Activated CD4-positive, alpha-beta T cell treated with anti-CD3 and anti-CD28 coated beads for 36 hours (primary cell): Measurements from ENCODE around the gene PAX3. TPM values are rescaled to one million over a fixed set of nuclear protein-coding genes. Genes with fewer than 3 reads are reported as not detected.

ENCODE experiments used
- ATAC-seq: fragments of 200-7000 bp; cut with Tn5 transposase; one replicate; pipeline ENCODE4 v1.10.0; 2021; ENCODE audit warnings: mild to moderate bottlenecking, moderate library complexity
- CTCF ChIA-PET: fragments of 350-600 bp; sonication (Branson Sonifier 250); formaldehyde crosslinking; loops from one replicate; lab custom pipeline; 2021; ENCODE audit warnings: antibody characterized with exemption; lab: Charles Lee
- POLR2A ChIA-PET: fragments of 350-600 bp; sonication (Branson Sonifier 250); formaldehyde crosslinking; loops from one replicate; lab custom pipeline; 2021; ENCODE audit warnings: antibody characterized with exemption, inconsistent platforms; lab: Charles Lee
- DNase-seq: peaks from one replicate; pipeline ENCODE4 v3.0.0-alpha.2; 2020
- H3K27ac Mint-ChIP-seq: one replicate; pipeline ENCODE4 v1.8.0; 2021; ENCODE audit warnings: mixed read lengths
- H3K27me3 Mint-ChIP-seq: one replicate; pipeline ENCODE4 v1.8.0; 2021; ENCODE audit warnings: mixed read lengths
- H3K36me3 Mint-ChIP-seq: one replicate; pipeline ENCODE4 v1.8.0; 2021; ENCODE audit warnings: low read depth, mixed read lengths
- H3K4me1 Mint-ChIP-seq: one replicate; pipeline ENCODE4 v1.8.0; 2021; ENCODE audit warnings: mixed read lengths
- H3K4me3 Mint-ChIP-seq: one replicate; pipeline ENCODE4 v1.8.0; 2021; ENCODE audit warnings: mild to moderate bottlenecking, moderate library complexity, mixed read lengths
- H3K9me3 Mint-ChIP-seq: one replicate; pipeline ENCODE4 v1.8.0; 2021; ENCODE audit warnings: low read depth, mixed read lengths
- intact Hi-C, 2 experiments: fragments of 100-400 bp; cut with DNase I in 1 of 2; cut with micrococcal nuclease in 1 of 2; formaldehyde crosslinking; loops; one replicate each; pipeline versions ENCODE4 v1.14.2 to v1.15.1; 2022 to 2024; cut with DNase I, micrococcal nuclease
- total RNA-seq, 2 experiments: library from RNA; stranded (reverse); gene quantifications; one replicate each; pipeline ENCODE4 v1.2.3, GENCODE V29; 2021

PAX3 gene
- total RNA-seq, 2 experiments from 2014 or later = not detected

DNA sequence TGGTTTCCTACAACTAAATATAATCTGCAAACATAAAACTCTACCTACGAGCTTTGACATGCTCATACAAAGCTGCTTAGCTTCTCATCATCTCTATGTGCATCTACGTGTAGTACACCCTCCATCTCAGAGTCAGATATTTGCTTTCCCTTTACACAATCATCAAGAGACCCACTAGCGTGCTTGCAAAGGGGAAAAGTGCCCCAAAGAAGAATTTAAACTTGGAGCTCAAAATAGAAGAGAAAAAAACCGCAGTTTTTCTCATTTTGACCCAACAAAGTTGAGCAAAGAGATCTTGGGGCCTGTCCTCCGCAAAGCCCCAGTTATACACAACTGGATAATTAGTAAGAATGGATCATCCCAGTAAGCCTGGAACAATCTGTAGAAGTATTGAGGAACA, 104.1 kb downstream of the PAX3 start:
- no peaks in the 10 kb centered on the region for H3K36me3 Mint-ChIP-seq
- H3K9me3 Mint-ChIP-seq = no peaks in the 10 kb centered on the region
- ATAC-seq = no peak
- intact Hi-C loops = no loop called here
- DNase-seq = no peak
- peaks cover 4% of the 10 kb centered on the region for H3K27me3 Mint-ChIP-seq
- CTCF ChIA-PET = no interaction called here
- no peaks in the 10 kb centered on the region for H3K4me1 Mint-ChIP-seq
- no peak overlapping the region for H3K27ac Mint-ChIP-seq
- H3K4me3 Mint-ChIP-seq = no peak overlapping the region
- POLR2A ChIA-PET = no interaction called here

DNA sequence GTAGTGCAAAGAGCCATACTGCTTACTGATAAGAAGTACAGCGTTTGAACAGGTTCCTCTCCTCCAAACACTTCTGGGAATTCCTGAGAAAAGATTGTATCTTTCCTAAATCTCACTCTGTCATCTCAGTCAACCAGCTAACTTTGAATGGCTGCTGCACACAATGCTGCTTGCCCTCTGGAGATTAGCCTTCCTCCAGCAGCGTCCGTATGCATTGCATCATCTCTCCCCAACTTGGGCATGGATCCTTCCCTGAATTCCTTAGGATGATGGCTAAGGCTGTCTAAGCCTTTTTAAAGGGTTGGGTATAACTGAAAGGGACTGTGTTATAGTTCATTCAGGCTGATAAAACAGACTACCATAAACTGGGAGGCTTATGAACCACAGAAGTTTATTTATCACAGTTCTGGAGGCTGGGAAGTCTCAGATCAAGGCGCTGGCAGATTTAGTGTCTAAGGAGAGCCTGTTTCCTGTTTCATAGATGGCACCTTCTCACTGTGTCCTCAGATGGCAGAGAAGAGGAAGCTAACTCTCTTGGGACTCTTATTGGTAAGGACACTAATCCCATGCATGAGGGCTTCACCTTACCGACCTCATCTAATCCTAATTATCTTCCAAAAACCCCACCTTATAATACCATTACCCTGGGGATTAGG, 105.3 kb downstream of the PAX3 start:
- Mint-ChIP-seq H3K9me3 (no peaks in the 10 kb centered on the region), H3K27ac (no peak overlapping the region), H3K36me3 (no peaks in the 10 kb centered on the region), H3K27me3 (peaks cover 4% of the 10 kb centered on the region), H3K4me1 (no peaks in the 10 kb centered on the region), H3K4me3 (no peak overlapping the region)
- DNase-seq (no peak), ATAC-seq (no peak)
- ChIA-PET POLR2A (no interaction called here), CTCF (no interaction called here)
- intact Hi-C loops = no loop called here

DNA sequence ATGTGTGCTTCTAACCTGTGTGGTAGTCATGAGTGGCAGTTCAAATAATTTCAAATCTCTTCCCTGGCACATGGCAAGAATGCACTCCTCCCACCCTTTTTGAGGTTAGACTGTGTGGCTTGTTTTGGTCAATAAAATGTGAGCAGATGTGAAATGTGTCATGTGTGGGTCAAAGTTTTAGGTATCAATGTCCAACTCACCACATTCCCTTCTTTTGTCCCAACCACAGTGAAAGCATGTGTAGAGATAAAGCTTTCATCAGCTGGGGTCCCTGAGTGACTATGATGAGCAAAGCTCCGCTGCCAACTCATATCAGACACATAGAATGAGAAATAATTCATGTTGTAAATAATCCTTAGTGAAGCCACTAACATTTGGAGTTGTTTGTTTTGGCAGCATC, 118.2 kb downstream of the PAX3 start:
- Mint-ChIP-seq H3K27me3 (peaks cover 1% of the 10 kb centered on the region), H3K4me1 (no peaks in the 10 kb centered on the region), H3K36me3 (no peaks in the 10 kb centered on the region), H3K4me3 (no peak overlapping the region), H3K9me3 (no peaks in the 10 kb centered on the region), H3K27ac (no peak overlapping the region)
- intact Hi-C loops = no loop called here
- DNase-seq = no peak
- CTCF ChIA-PET = no interaction called here
- ATAC-seq = no peak
- POLR2A ChIA-PET = no interaction called here

DNA sequence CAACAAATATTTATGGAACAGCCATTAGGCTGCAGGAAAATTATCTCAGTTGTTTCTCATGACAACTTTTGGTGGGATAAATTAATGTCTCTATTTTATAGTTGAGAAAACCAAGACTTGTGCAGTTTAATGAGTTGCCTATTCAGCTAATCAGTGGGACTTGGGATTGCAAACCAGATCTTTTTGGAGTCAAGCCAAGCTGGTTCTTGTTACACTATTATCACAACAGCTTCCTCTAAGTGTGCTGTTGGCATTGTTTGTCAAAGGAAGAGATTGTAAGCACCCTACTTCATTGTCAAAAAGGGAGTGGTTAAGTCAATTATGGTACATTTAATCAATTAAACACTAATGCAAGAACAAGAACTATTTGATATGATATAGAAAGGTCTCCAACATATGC, 119.2 kb downstream of the PAX3 start:
- Mint-ChIP-seq H3K27me3 (peaks cover 2% of the 10 kb centered on the region), H3K36me3 (no peaks in the 10 kb centered on the region), H3K27ac (no peak overlapping the region), H3K4me1 (no peaks in the 10 kb centered on the region), H3K9me3 (no peaks in the 10 kb centered on the region), H3K4me3 (no peak overlapping the region)
- ChIA-PET CTCF (no interaction called here), POLR2A (no interaction called here)
- no peak for ATAC-seq
- no peak for DNase-seq
- intact Hi-C loops = no loop called here

DNA sequence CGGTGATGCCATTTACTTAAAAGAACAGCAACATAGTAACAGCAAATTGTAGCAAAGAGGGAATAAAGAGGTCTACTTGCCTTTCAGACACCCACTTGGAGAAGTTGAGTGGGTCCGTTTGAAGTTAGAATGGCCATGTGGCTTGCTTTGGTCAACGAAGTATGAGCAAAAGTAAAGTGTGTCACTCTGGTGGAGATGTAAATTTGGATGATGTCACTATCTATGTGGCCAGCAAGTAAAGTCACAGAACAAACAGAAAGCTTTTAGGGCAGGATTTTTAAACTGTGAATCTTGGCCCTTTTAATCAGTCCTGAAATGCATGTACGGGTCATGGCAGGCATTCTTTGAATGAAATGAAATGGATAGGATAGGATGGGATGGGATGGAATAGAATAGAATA, 120.3 kb downstream of the PAX3 start:
- no peak for ATAC-seq
- Mint-ChIP-seq H3K4me1 (no peaks in the 10 kb centered on the region), H3K36me3 (no peaks in the 10 kb centered on the region), H3K9me3 (no peaks in the 10 kb centered on the region), H3K27ac (no peak overlapping the region), H3K27me3 (peaks cover 2% of the 10 kb centered on the region), H3K4me3 (no peak overlapping the region)
- intact Hi-C loops = no loop called here
- ChIA-PET CTCF (no interaction called here), POLR2A (no interaction called here)
- no peak for DNase-seq

DNA sequence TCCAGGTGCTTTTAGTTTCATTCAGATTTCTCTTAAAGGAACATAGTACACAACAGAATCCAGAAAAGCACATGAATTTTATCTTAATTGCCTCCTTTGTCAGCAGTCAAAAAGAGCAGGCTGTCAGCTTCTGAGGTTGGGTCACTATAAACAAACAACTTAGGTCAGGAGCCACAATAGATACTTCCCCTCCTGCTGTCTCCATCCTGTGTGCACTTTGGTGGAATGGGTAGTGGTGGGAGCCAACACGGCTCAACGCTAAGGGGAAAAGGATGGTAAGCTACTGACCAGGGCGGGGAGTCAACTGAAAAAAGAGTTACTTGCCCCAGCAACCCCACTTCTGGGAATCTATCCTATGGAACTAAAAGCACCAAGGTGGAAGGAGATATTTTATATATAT, 121.9 kb downstream of the PAX3 start:
- Mint-ChIP-seq H3K4me3 (no peak overlapping the region), H3K27ac (no peak overlapping the region), H3K4me1 (no peaks in the 10 kb centered on the region), H3K9me3 (no peaks in the 10 kb centered on the region), H3K27me3 (peaks cover 2% of the 10 kb centered on the region), H3K36me3 (no peaks in the 10 kb centered on the region)
- DNase-seq (no peak), ATAC-seq (no peak)
- ChIA-PET CTCF (no interaction called here), POLR2A (no interaction called here)
- intact Hi-C loops = no loop called here

DNA sequence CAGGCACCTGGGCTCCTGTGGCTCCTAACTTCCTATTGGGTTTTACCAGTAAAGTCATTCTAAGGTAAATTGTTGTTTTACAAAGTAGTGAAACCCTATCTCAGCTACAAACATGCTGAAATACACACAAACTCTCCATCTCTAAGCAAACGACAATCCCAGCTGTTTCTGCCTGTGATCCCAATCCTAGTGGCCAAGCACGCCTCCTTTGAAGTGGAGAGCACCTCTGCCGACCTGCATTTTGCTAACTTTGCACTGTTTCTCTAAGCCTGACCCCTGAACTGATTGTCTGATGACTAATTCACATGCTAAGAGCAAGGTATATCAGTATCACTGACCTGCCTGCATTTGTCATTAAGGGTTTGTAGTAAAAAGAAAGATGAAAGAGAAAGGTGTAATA, 124.3 kb downstream of the PAX3 start:
- Mint-ChIP-seq H3K36me3 (no peaks in the 10 kb centered on the region), H3K27me3 (peaks cover 2% of the 10 kb centered on the region), H3K4me3 (no peak overlapping the region), H3K4me1 (no peaks in the 10 kb centered on the region), H3K9me3 (no peaks in the 10 kb centered on the region), H3K27ac (no peak overlapping the region)
- ChIA-PET CTCF (interaction anchor here (0.6 kb wide), 1 partner anchor 201 kb away, joined by 3 read pairs; no protein-coding TSS in a partner anchor), POLR2A (no interaction called here)
- intact Hi-C loops = no loop called here
- no peak for ATAC-seq
- no peak for DNase-seq

DNA sequence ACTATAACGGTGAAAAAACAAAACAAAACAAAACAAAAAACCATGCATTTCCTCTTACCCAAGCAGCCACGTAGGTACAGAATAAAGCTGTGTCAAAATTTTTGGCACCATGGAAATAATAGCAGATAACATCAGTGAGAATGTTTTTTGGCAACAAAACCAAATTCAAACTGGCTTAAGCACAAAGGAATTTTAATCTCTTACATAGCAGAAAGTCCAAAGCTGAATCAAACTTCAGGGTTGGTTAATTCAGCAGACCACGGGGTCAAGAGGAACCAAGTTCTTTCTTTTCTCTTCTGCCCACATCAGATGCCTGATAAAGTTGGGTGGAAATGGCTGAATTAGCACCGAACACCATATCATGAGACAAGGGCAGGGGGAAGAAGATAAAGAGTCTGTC, 129.5 kb downstream of the PAX3 start:
- no peaks in the 10 kb centered on the region for H3K36me3 Mint-ChIP-seq
- no peak overlapping the region for H3K27ac Mint-ChIP-seq
- no peak overlapping the region for H3K4me3 Mint-ChIP-seq
- no peaks in the 10 kb centered on the region for H3K9me3 Mint-ChIP-seq
- DNase-seq (no peak), ATAC-seq (no peak)
- H3K27me3 Mint-ChIP-seq = peaks cover 3% of the 10 kb centered on the region
- H3K4me1 Mint-ChIP-seq = no peaks in the 10 kb centered on the region
- ChIA-PET CTCF (interaction anchor here (0.6 kb wide), 1 partner anchor 1261 kb away, joined by 3 read pairs; no protein-coding TSS in a partner anchor), POLR2A (no interaction called here)
- intact Hi-C loops = no loop called here

DNA sequence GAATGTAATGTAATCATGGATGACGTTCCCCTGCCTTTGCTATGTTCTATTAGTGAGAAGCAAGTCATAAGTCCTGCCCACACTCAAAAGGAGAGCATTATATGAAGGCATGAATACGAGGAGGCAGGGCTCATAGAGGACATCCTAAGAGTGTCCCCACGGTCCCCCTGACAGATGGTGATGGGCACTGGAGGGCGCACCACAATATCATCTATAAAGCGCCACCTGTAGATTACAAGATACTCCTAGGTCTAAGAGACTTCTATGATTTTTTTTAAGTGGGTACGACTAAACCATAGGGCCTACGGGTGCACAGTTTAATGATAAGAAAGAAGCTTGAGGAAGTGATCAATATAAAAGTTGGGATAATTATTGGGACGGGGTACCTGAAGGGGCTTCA, 131.0 kb downstream of the PAX3 start:
- ATAC-seq (no peak), DNase-seq (no peak)
- no peak overlapping the region for H3K4me3 Mint-ChIP-seq
- ChIA-PET CTCF (no interaction called here), POLR2A (no interaction called here)
- H3K27ac Mint-ChIP-seq = no peak overlapping the region
- H3K36me3 Mint-ChIP-seq = no peaks in the 10 kb centered on the region
- no peaks in the 10 kb centered on the region for H3K9me3 Mint-ChIP-seq
- no peaks in the 10 kb centered on the region for H3K4me1 Mint-ChIP-seq
- intact Hi-C loops = no loop called here
- peaks cover 3% of the 10 kb centered on the region for H3K27me3 Mint-ChIP-seq

DNA sequence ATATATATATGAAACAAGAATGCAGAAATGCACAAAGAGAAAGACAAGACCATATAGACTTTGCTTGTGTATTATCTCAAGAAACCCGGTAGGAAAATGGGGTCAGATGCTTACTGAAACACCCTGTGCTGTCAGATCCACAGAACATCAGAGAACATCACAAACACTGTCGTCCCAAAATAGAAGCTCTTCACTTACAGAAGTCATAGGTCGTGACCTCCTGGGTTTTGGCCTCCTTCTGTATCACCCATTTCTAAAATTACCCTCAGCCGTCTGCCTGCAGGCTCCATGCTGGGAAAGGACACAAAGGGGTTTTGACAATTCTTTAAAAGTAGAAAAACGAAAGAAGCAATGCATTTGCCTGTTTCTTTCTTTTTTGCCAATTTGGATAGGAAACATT, 137.9 kb downstream of the PAX3 start:
- Mint-ChIP-seq H3K36me3 (no peaks in the 10 kb centered on the region), H3K4me3 (no peak overlapping the region), H3K9me3 (no peaks in the 10 kb centered on the region), H3K27ac (no peak overlapping the region), H3K4me1 (no peaks in the 10 kb centered on the region), H3K27me3 (peaks cover 3% of the 10 kb centered on the region)
- ChIA-PET CTCF (no interaction called here), POLR2A (no interaction called here)
- no peak for ATAC-seq
- intact Hi-C loops = no loop called here
- no peak for DNase-seq

DNA sequence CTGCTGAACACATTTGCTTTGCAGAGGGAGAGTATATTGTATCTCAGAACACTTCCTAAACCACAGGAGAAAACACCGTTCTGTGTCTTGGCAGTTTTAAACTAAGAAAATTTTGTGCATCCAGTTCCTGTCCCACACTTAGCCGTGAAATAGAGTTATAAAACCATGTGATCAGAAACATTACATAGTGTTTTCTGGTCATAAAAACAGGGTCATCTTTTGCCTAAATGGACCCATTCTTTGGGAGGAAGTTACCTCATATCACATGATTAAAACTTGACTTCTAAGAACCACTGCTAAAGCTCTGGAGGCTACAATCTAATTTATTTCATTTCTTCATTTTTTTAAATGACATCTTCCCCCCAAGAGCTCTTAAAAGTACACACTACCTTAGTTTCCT, 138.7 kb downstream of the PAX3 start:
- POLR2A ChIA-PET = no interaction called here
- DNase-seq (no peak), ATAC-seq (no peak)
- no peaks in the 10 kb centered on the region for H3K4me1 Mint-ChIP-seq
- intact Hi-C loops = no loop called here
- CTCF ChIA-PET = no interaction called here
- H3K27me3 Mint-ChIP-seq = peaks cover 3% of the 10 kb centered on the region
- no peak overlapping the region for H3K4me3 Mint-ChIP-seq
- no peak overlapping the region for H3K27ac Mint-ChIP-seq
- no peaks in the 10 kb centered on the region for H3K36me3 Mint-ChIP-seq
- H3K9me3 Mint-ChIP-seq = no peaks in the 10 kb centered on the region

DNA sequence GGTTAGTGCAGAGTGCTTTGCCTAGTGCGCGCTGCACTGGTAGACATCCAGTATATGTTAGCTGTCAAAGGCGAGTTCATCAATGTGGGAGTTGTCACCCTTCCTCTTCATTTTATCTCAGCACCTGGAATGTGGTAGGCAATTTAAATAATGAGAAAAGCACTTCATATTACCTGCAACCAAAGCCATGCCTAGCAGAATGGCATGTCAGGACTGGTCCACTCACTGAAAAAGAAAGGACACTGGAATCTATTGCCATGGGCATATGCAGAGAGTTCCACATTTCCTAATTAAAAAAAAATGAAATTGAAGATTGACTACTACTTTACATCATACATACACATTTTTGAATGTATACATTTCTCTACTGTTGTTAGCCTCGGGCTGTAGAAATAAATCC, 139.6 kb downstream of the PAX3 start:
- CTCF ChIA-PET = no interaction called here
- H3K27me3 Mint-ChIP-seq = no peaks in the 10 kb centered on the region
- DNase-seq = no peak
- intact Hi-C loops = no loop called here
- H3K27ac Mint-ChIP-seq = no peak overlapping the region
- H3K4me1 Mint-ChIP-seq = no peaks in the 10 kb centered on the region
- POLR2A ChIA-PET = no interaction called here
- no peak for ATAC-seq
- no peak overlapping the region for H3K4me3 Mint-ChIP-seq
- H3K36me3 Mint-ChIP-seq = no peaks in the 10 kb centered on the region
- H3K9me3 Mint-ChIP-seq = no peaks in the 10 kb centered on the region
